Tibial artery (tissue), 4 donors: ENCODE data around the gene SRGAP3.

Source experiments
- DNase-seq, 2 donors: peaks; one replicate each; pipeline ENCODE4 v3.0.0-alpha.2; 2019
- H3K27ac ChIP-seq, 2 donors: fragments of 200-600 bp; sonication (generic) in 1 of 2; 1 replicate in 1 of 2; 2 replicates in 1 of 2; pipeline ENCODE4 v1.5.1; 2018 to 2019; ENCODE audit warnings: mild to moderate bottlenecking in 1 of 2
- H3K27me3 ChIP-seq, 2 donors: fragments of 200-600 bp; sonication (generic) in 1 of 2; one replicate each; pipeline versions ENCODE4 v1.5.1 to v1.6.0; 2016 to 2019
- H3K36me3 ChIP-seq, 3 donors: fragments of 200-600 bp; sonication (generic) in 2 of 3; one replicate each; pipeline ENCODE4 v1.5.1; 2016 to 2019; ENCODE audit warnings: mild to moderate bottlenecking in 2 of 3
- H3K4me1 ChIP-seq, 4 donors: fragments of 200-600 bp; sonication (generic) in 2 of 4; 1 replicate in 3 of 4; 2 replicates in 1 of 4; pipeline ENCODE4 v1.5.1; 2016 to 2019
- H3K4me3 ChIP-seq, 2 donors: fragments of 200-600 bp; sonication (generic) in 1 of 2; 1 replicate in 1 of 2; 2 replicates in 1 of 2; pipeline ENCODE4 v1.5.1; 2018 to 2019; ENCODE audit warnings: mild to moderate bottlenecking in 2 of 2
- H3K9me3 ChIP-seq, 3 donors: fragments of 200-600 bp; sonication (generic) in 1 of 3; one replicate each; pipeline ENCODE4 v1.5.1; 2016 to 2019
- CTCF ChIP-seq, 2 experiments: fragments of 200-600 bp in 1 of 2; fragments of 450-650 bp in 1 of 2; IDR thresholded peaks; one replicate each; pipeline ENCODE4 v1.5.1; 2017 to 2019; ENCODE audit warnings: antibody characterized with exemption in 2 of 2, mild to moderate bottlenecking in 1 of 2, moderate library complexity in 1 of 2
- intact Hi-C: fragments of 100-400 bp; cut with DNase I; formaldehyde crosslinking; loops from one replicate; pipeline ENCODE4 v1.15.0; 2023; ENCODE audit warnings: low total_unique reads

The SRGAP3 gene

GRCh38 chr3:9201266-9201665, 48.2 kb downstream of the SRGAP3 start:
- DNase-seq = no peak
- TF ChIP-seq CTCF (IDR thresholded peaks at IDR 0.05) = no peak

GRCh38 chr3:9199775-9200174, 49.7 kb downstream of the SRGAP3 start:
- no peaks in the 10 kb centered on the region for H3K36me3 ChIP-seq
- intact Hi-C loops = no loop called here
- H3K27ac ChIP-seq = no peak overlapping the region
- DNase-seq = no peak
- TF ChIP-seq CTCF (IDR thresholded peaks at IDR 0.05) = no peak
- no peak overlapping the region for H3K4me3 ChIP-seq
- no peaks in the 10 kb centered on the region for H3K9me3 ChIP-seq
- H3K27me3 ChIP-seq = no peaks in the 10 kb centered on the region
- no peaks in the 10 kb centered on the region for H3K4me1 ChIP-seq

More at GRCh38 chr3:9201266-9201665, 48.2 kb downstream of the SRGAP3 start:
- no peak overlapping the region for H3K27ac ChIP-seq
- no peaks in the 10 kb centered on the region for H3K36me3 ChIP-seq
- no peaks in the 10 kb centered on the region for H3K4me1 ChIP-seq
- intact Hi-C loops = no loop called here
- H3K4me3 ChIP-seq = no peak overlapping the region
- H3K27me3 ChIP-seq = no peaks in the 10 kb centered on the region
- no peaks in the 10 kb centered on the region for H3K9me3 ChIP-seq

- intact Hi-C loops = no loop called here
- H3K4me1 ChIP-seq = no peaks in the 10 kb centered on the region
- TF ChIP-seq CTCF (IDR thresholded peaks at IDR 0.05) = no peak
- H3K36me3 ChIP-seq = no peaks in the 10 kb centered on the region
- no peak for DNase-seq
- H3K27ac ChIP-seq = no peak overlapping the region
- H3K27me3 ChIP-seq = no peaks in the 10 kb centered on the region
- no peaks in the 10 kb centered on the region for H3K9me3 ChIP-seq
- no peak overlapping the region for H3K4me3 ChIP-seq
Measured at GRCh38 chr3:9198899-9199335, 50.5 kb downstream of the SRGAP3 start.

- Histone ChIP-seq H3K27me3 (no peaks in the 10 kb centered on the region), H3K9me3 (no peaks in the 10 kb centered on the region), H3K27ac (no peak overlapping the region), H3K4me1 (no peaks in the 10 kb centered on the region), H3K4me3 (no peak overlapping the region), H3K36me3 (no peaks in the 10 kb centered on the region)
- DNase-seq = no peak
- intact Hi-C loops = no loop called here
- no peak for TF ChIP-seq CTCF (IDR thresholded peaks at IDR 0.05)
Measured at GRCh38 chr3:9198261-9198660, 51.2 kb downstream of the SRGAP3 start.

- Histone ChIP-seq H3K36me3 (no peaks in the 10 kb centered on the region), H3K4me1 (no peaks in the 10 kb centered on the region), H3K9me3 (no peaks in the 10 kb centered on the region), H3K27ac (no peak overlapping the region), H3K27me3 (no peaks in the 10 kb centered on the region), H3K4me3 (no peak overlapping the region)
- no peak for DNase-seq
- TF ChIP-seq CTCF (IDR thresholded peaks at IDR 0.05) = no peak
- intact Hi-C loops = no loop called here
Measured at GRCh38 chr3:9196020-9196419, 53.4 kb downstream of the SRGAP3 start.

- no peaks in the 10 kb centered on the region for H3K36me3 ChIP-seq
- H3K27me3 ChIP-seq = no peaks in the 10 kb centered on the region
- H3K4me1 ChIP-seq = no peaks in the 10 kb centered on the region
- no peak overlapping the region for H3K27ac ChIP-seq
- H3K9me3 ChIP-seq = no peaks in the 10 kb centered on the region
- TF ChIP-seq CTCF (IDR thresholded peaks at IDR 0.05) = no peak
- intact Hi-C loops = no loop called here
- no peak overlapping the region for H3K4me3 ChIP-seq
- no peak for DNase-seq
Measured at GRCh38 chr3:9195390-9195789, 54.1 kb downstream of the SRGAP3 start.
